ENCODE results near the gene FOXR2.

The FOXR2 gene

DNA sequence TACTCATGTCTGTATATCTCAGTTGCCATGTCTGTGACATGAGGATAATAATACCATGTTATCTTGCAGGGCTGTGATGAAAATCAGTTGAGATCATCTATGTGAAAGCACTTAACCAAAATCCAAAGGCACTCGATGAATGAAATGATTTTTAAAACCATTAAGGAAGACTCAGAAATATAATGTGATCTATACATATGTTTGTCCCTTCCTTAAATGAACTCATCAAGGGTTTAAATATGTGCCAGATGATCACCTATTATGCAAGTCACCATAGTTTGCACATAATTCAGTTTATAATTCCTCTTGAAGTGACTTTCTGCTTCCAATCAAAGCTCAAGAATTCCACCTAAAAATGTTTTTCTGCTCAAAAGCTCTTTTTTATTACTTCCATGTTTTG lies at the start of gene FOXR2:
Gene FOXR2 (plus strand): TSS at position 301 of the 400 bp plus-strand sequence. CDS start 312 bp downstream, outside the sequence.
- Histone ChIP-seq H3K4me1 (ENCODE audit: control insufficient read depth, insufficient read depth, low read length) (no peaks in the 10 kb centered on the region), H3K27me3 (replicated peaks; ENCODE audit: control insufficient read depth, insufficient read depth, low read length) (peaks cover 19% of the 10 kb centered on the region), H3K9ac (ENCODE audit: low read length) (no peak within 1 kb of the TSS), H3K9me3 (ENCODE audit: control insufficient read depth, low read length) (peaks cover 10% of the 10 kb centered on the region), H3K36me3 (ENCODE audit: control insufficient read depth, insufficient read depth, low read length, severe bottlenecking) (no peaks in the 10 kb centered on the region), H3K4me3 (ENCODE audit: low read length) (no peak within 1 kb of the TSS)
- DNase-seq (ENCODE audit: low read depth): no peak

GRCh38 chrX:55579115-55579514 lies 44.1 kb upstream of the FOXR2 start:
- Histone ChIP-seq H3K4me1 (ENCODE audit: control insufficient read depth, insufficient read depth, low read length) (no peaks in the 10 kb centered on the region), H3K36me3 (ENCODE audit: control insufficient read depth, insufficient read depth, low read length, severe bottlenecking) (no peaks in the 10 kb centered on the region), H3K4me3 (ENCODE audit: low read length) (no peak overlapping the region), H3K9ac (ENCODE audit: low read length) (no peak overlapping the region), H3K27me3 (replicated peaks; ENCODE audit: control insufficient read depth, insufficient read depth, low read length) (no peaks in the 10 kb centered on the region), H3K9me3 (ENCODE audit: control insufficient read depth, low read length) (peaks cover 17% of the 10 kb centered on the region)
- no peak for DNase-seq (ENCODE audit: low read depth)

- Histone ChIP-seq H3K27me3 (replicated peaks; ENCODE audit: control insufficient read depth, insufficient read depth, low read length) (no peaks in the 10 kb centered on the region), H3K36me3 (ENCODE audit: control insufficient read depth, insufficient read depth, low read length, severe bottlenecking) (no peaks in the 10 kb centered on the region), H3K9me3 (ENCODE audit: control insufficient read depth, low read length) (peaks cover 17% of the 10 kb centered on the region), H3K4me1 (ENCODE audit: control insufficient read depth, insufficient read depth, low read length) (no peaks in the 10 kb centered on the region), H3K9ac (ENCODE audit: low read length) (no peak overlapping the region), H3K4me3 (ENCODE audit: low read length) (no peak overlapping the region)
- no peak for DNase-seq (ENCODE audit: low read depth)
Measured at GRCh38 chrX:55582447-55582846, 40.8 kb upstream of the FOXR2 start.

GRCh38 chrX:55593296-55593695 lies 29.9 kb upstream of the FOXR2 start:
- H3K4me3 ChIP-seq (ENCODE audit: low read length): no peak overlapping the region
- no peaks in the 10 kb centered on the region for H3K4me1 ChIP-seq (ENCODE audit: control insufficient read depth, insufficient read depth, low read length)
- H3K9ac ChIP-seq (ENCODE audit: low read length): no peak overlapping the region
- DNase-seq (ENCODE audit: low read depth): no peak
- no peaks in the 10 kb centered on the region for H3K27me3 ChIP-seq (replicated peaks; ENCODE audit: control insufficient read depth, insufficient read depth, low read length)
- H3K9me3 ChIP-seq (ENCODE audit: control insufficient read depth, low read length): no peaks in the 10 kb centered on the region
- H3K36me3 ChIP-seq (ENCODE audit: control insufficient read depth, insufficient read depth, low read length, severe bottlenecking): no peaks in the 10 kb centered on the region

GRCh38 chrX:55593756-55594257 lies 29.4 kb upstream of the FOXR2 start:
- Histone ChIP-seq H3K4me1 (ENCODE audit: control insufficient read depth, insufficient read depth, low read length) (no peaks in the 10 kb centered on the region), H3K9me3 (ENCODE audit: control insufficient read depth, low read length) (no peaks in the 10 kb centered on the region), H3K27me3 (replicated peaks; ENCODE audit: control insufficient read depth, insufficient read depth, low read length) (no peaks in the 10 kb centered on the region), H3K9ac (ENCODE audit: low read length) (no peak overlapping the region), H3K36me3 (ENCODE audit: control insufficient read depth, insufficient read depth, low read length, severe bottlenecking) (no peaks in the 10 kb centered on the region), H3K4me3 (ENCODE audit: low read length) (no peak overlapping the region)
- no peak for DNase-seq (ENCODE audit: low read depth)

DNA sequence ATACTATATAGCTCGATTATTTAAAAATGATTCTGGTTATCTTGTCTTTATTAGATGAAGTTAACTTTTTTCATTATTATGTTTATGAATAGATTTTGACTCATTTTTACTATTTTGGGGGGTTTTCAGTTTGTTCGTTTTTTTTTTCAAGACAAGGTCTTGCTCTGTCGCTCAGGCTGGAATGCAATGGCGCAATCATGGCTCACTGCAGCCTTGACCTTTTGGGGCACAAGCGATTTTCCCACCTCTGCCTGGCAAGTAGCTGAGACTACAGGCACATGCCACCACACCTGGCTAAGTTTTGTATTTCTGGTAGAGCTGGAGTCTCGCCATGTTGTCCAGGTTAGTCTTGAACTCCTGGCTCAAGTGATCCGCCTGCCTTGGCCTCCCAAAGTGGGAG lies 24.9 kb upstream of the FOXR2 start:
- no peaks in the 10 kb centered on the region for H3K27me3 ChIP-seq (replicated peaks; ENCODE audit: control insufficient read depth, insufficient read depth, low read length)
- no peak overlapping the region for H3K9ac ChIP-seq (ENCODE audit: low read length)
- DNase-seq (ENCODE audit: low read depth): no peak
- peaks cover 5% of the 10 kb centered on the region for H3K9me3 ChIP-seq (ENCODE audit: control insufficient read depth, low read length)
- no peaks in the 10 kb centered on the region for H3K36me3 ChIP-seq (ENCODE audit: control insufficient read depth, insufficient read depth, low read length, severe bottlenecking)
- H3K4me1 ChIP-seq (ENCODE audit: control insufficient read depth, insufficient read depth, low read length): no peaks in the 10 kb centered on the region
- H3K4me3 ChIP-seq (ENCODE audit: low read length): no peak overlapping the region

DNA sequence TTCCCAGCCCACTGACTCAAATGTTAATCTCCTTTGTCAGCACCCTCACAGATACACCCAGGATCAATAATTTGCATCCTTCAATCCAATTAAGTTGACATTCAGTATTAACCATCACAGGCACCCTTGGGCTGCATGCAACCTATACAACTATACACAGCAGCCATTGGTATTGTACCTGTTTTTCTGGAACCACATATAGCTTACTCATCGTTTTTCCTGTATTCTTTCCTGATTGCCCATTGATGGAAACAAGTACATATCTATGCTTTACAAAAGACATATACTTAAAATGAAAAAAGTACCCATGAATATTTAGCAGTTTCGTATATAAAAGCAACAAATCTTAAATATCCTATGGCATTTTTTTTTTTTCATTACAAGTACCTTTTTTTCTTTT lies 3.7 kb upstream of the FOXR2 start:
- Histone ChIP-seq H3K27me3 (replicated peaks; ENCODE audit: control insufficient read depth, insufficient read depth, low read length) (peaks cover 15% of the 10 kb centered on the region), H3K9me3 (ENCODE audit: control insufficient read depth, low read length) (peaks cover 10% of the 10 kb centered on the region), H3K36me3 (ENCODE audit: control insufficient read depth, insufficient read depth, low read length, severe bottlenecking) (no peaks in the 10 kb centered on the region), H3K4me1 (ENCODE audit: control insufficient read depth, insufficient read depth, low read length) (no peaks in the 10 kb centered on the region), H3K4me3 (ENCODE audit: low read length) (no peak overlapping the region), H3K9ac (ENCODE audit: low read length) (no peak overlapping the region)
- no peak for DNase-seq (ENCODE audit: low read depth)

DNA sequence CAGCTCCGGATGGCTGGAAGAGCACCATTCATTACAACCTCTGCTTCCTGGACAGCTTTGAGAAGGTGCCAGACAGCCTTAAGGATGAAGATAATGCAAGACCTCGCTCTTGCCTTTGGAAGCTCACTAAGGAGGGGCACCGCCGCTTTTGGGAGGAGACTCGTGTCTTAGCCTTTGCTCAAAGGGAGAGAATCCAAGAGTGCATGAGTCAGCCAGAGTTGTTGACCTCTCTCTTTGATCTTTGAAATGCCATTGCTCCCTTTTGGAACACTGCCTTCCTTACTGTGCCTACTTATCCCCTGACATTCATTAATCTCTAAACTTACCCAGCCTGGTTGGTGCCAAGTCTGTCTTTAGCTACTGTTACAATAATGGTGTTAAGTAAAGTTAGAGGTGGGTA lies 1.2 kb downstream of the FOXR2 start:
- peaks cover 19% of the 10 kb centered on the region for H3K27me3 ChIP-seq (replicated peaks; ENCODE audit: control insufficient read depth, insufficient read depth, low read length)

DNA sequence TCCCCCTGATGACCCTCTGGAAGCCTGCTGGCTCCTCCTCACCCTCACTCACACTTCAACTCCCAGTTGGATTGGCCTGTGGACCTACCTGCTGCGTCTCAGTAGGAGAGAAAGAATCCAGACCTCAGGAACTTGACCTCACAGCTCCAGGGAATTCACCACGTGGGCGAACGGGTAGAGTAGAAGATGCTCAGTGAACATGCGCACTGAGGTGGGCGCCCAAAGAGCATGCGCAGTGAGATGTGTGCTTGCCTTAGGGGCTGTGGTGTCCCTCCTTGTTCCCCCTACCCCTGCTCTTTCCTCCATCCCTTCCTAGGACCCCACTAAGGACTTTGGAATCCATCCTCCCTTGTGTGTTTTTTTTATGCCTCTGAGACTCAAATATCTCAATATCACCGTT lies 12.9 kb downstream of the FOXR2 start:
- no peak overlapping the region for H3K4me3 ChIP-seq (ENCODE audit: low read length)
- H3K27me3 ChIP-seq (replicated peaks; ENCODE audit: control insufficient read depth, insufficient read depth, low read length): peaks cover 6% of the 10 kb centered on the region
- no peak overlapping the region for H3K9ac ChIP-seq (ENCODE audit: low read length)
- peaks cover 5% of the 10 kb centered on the region for H3K9me3 ChIP-seq (ENCODE audit: control insufficient read depth, low read length)
- no peaks in the 10 kb centered on the region for H3K4me1 ChIP-seq (ENCODE audit: control insufficient read depth, insufficient read depth, low read length)
- DNase-seq (ENCODE audit: low read depth): no peak
- H3K36me3 ChIP-seq (ENCODE audit: control insufficient read depth, insufficient read depth, low read length, severe bottlenecking): no peaks in the 10 kb centered on the region

More for the DNA sequence above, 1.2 kb downstream of the FOXR2 start:
- Histone ChIP-seq H3K4me1 (ENCODE audit: control insufficient read depth, insufficient read depth, low read length) (no peaks in the 10 kb centered on the region), H3K9ac (ENCODE audit: low read length) (no peak overlapping the region), H3K9me3 (ENCODE audit: control insufficient read depth, low read length) (peaks cover 10% of the 10 kb centered on the region), H3K4me3 (ENCODE audit: low read length) (no peak overlapping the region), H3K36me3 (ENCODE audit: control insufficient read depth, insufficient read depth, low read length, severe bottlenecking) (no peaks in the 10 kb centered on the region)
- no peak for DNase-seq (ENCODE audit: low read depth)

DNA sequence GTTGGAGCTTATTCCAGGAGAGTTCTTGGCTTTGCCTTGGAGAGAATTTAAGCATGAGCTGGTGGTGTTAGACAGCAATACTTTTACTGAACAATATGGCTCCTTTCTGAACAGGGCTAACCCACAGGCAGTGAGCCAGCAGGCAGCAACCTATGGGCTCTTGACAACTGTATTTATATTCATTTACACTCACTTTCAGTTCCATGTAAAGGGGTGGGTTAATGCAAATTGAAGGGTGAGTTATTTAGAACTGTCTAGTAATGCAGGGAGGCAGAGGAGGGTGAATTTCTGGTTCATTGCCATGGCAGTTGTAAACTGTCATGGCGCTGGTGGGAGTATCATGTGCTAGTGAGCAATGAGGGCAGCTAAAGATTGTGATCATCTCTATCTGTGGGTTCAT lies 15.7 kb downstream of the FOXR2 start:
- peaks cover 5% of the 10 kb centered on the region for H3K9me3 ChIP-seq (ENCODE audit: control insufficient read depth, low read length)
- no peak overlapping the region for H3K4me3 ChIP-seq (ENCODE audit: low read length)
- H3K9ac ChIP-seq (ENCODE audit: low read length): no peak overlapping the region
- no peak for DNase-seq (ENCODE audit: low read depth)
- H3K36me3 ChIP-seq (ENCODE audit: control insufficient read depth, insufficient read depth, low read length, severe bottlenecking): no peaks in the 10 kb centered on the region
- no peaks in the 10 kb centered on the region for H3K4me1 ChIP-seq (ENCODE audit: control insufficient read depth, insufficient read depth, low read length)
- peaks cover 4% of the 10 kb centered on the region for H3K27me3 ChIP-seq (replicated peaks; ENCODE audit: control insufficient read depth, insufficient read depth, low read length)

GRCh38 chrX:55640854-55641253 lies 17.7 kb downstream of the FOXR2 start:
- DNase-seq (ENCODE audit: low read depth): no peak
- no peak overlapping the region for H3K9ac ChIP-seq (ENCODE audit: low read length)
- H3K4me3 ChIP-seq (ENCODE audit: low read length): no peak overlapping the region
- H3K4me1 ChIP-seq (ENCODE audit: control insufficient read depth, insufficient read depth, low read length): no peaks in the 10 kb centered on the region
- H3K27me3 ChIP-seq (replicated peaks; ENCODE audit: control insufficient read depth, insufficient read depth, low read length): peaks cover 4% of the 10 kb centered on the region
- peaks cover 5% of the 10 kb centered on the region for H3K9me3 ChIP-seq (ENCODE audit: control insufficient read depth, low read length)
- H3K36me3 ChIP-seq (ENCODE audit: control insufficient read depth, insufficient read depth, low read length, severe bottlenecking): no peaks in the 10 kb centered on the region

GRCh38 chrX:55648434-55648833 lies 25.2 kb downstream of the FOXR2 start:
- H3K9ac ChIP-seq (ENCODE audit: low read length): no peak overlapping the region

More at GRCh38 chrX:55648434-55648833, 25.2 kb downstream of the FOXR2 start:
- H3K27me3 ChIP-seq (replicated peaks; ENCODE audit: control insufficient read depth, insufficient read depth, low read length): peaks cover 14% of the 10 kb centered on the region
- H3K4me3 ChIP-seq (ENCODE audit: low read length): no peak overlapping the region
- no peaks in the 10 kb centered on the region for H3K36me3 ChIP-seq (ENCODE audit: control insufficient read depth, insufficient read depth, low read length, severe bottlenecking)
- DNase-seq (ENCODE audit: low read depth): no peak
- peaks cover 5% of the 10 kb centered on the region for H3K9me3 ChIP-seq (ENCODE audit: control insufficient read depth, low read length)
- no peaks in the 10 kb centered on the region for H3K4me1 ChIP-seq (ENCODE audit: control insufficient read depth, insufficient read depth, low read length)
